Inferior parietal cortex (tissue), 1 donor: ENCODE data around the gene GRAMD2B.

Source experiments
- DNase-seq: peaks from one replicate; pipeline ENCODE4 v3.0.0-alpha.2; 2016; ENCODE audit errors: extremely low spot score

The GRAMD2B gene

DNA sequence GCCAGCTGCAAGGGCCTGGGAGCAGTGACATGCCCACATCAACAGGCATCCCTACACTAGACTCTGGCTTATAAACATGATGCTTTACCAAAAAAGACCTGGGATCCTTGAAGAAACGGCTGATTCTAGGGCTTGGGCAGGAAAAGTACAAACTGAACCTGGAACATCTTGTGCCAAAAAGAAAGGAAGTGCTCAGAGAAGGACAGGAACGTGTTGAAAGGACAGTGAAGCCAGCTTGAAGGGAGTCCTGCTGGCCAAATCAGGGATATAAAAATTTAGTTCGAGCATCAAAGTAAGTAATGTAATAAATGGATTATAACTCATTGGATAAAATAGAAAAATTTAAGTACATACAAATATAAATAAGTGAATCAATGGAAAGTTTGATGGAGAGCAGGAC is 113.7 kb downstream of the GRAMD2B start:
- no peak for DNase-seq

DNA sequence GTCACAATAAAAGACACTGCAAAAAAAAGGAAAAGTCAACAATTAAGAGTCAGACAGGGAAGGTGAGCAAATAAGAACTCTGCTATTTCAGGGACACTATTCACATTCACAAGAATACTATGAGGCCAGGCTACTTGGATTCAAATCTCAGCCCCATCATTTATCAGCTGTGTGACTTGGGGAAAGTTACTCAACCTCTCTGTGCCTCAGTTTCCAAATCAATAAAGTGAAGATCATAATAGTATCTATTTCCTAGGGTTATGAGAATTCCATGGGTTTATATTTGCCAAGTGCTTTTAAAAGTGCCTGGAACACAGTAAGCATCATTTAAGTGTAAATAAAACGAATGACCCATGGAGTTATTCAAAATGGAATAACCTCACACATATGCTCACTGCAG is 115.4 kb downstream of the GRAMD2B start:
- DNase-seq, result no peak

DNA sequence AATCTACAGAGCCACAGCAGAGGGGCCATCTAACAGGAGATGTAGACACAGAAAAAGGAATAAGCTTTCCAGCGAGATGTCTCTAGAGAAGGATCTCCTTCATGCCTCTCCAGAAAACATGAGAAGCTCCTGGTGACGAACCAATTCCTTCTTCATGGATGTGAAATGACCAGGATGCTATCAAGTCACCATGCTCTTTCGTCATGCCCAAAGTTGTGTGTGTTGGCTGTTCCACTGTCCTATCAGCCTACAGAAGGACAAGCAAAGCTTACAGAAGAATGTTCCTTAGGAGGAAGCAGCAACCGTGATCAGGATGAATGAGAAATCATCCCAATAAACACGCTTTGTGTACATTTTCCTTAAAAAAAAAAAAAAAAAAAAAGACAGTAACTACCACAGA is 117.4 kb downstream of the GRAMD2B start:
- no peak for DNase-seq

DNA sequence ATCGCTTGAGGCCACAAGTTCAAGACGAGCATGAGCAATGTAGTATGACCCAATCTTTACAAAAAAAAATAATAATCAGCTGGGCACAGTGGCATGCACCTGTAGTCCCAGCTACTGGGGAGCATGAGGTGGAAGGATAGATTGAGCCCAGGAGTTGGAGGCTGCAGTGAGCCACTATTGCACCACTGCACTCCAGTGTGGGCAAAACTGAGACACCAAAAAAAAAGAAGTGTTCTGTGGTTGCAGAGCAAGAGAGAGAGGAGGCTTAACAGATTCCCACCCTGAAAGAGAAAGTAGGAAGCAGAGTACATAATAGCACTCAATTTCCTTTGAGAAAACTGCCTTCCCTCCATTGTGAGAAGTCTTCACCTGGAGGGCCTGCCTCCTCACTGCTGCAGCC is 119.2 kb downstream of the GRAMD2B start:
- no peak for DNase-seq

DNA sequence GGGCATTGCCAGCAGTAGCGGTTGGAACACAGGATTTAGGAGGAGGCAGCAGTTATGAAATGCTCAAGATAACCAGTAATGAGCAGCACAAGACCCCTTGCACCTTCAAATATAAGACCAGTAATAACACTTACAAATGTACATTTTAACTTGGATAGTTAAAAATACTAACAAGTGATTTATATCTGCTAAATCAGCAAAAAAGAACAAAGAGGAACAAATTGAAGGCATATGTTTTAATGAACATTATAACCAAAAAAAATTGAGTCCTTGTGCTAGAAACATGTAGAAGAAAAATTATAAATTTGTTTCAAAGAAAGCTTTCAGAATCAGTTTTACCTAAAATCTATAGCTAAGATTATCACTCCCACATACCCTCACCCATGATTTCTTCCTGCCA is 119.8 kb downstream of the GRAMD2B start:
- DNase-seq, result no peak

DNA sequence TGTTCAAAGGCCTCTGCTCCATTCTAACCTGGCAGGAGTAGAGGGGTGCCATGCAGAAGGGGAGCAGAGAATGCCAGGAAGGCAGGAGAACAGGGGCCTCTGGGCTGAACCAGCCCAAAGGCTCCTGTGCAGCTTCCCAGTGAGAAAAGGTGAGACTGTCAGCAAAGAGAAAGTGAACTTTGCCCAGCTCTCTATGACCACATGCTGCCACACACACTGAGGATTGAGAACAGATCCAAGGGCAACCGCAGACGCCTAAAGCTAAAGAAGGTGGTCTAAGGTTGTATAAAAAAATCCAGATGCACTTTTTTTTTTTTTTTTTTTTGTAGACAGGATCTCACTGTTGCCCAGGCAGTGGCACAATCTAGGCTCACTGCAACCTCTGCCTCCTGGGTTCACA is 120.5 kb downstream of the GRAMD2B start:
- DNase-seq, result no peak
